Esophagus squamous epithelium (tissue), 4 donors: ENCODE measurements around the gene RHOXF2B.

Experiments used
- POLR2A ChIP-seq, 4 donors: fragments of 450-650 bp; IDR thresholded peaks; one replicate each; pipeline ENCODE4 v1.6.1; 2017; ENCODE audit warnings: antibody characterized with exemption in 4 of 4, mild to moderate bottlenecking in 4 of 4, moderate library complexity in 3 of 4
- TF ChIP-seq, protein P1 (sequence below), 6 experiments: fragments of 450-650 bp in 4 of 6; fragments of 200-600 bp in 2 of 6; sonication (generic) in 2 of 6; IDR thresholded peaks; one replicate each; pipeline ENCODE4 v1.5.1; 2016 to 2019; ENCODE audit warnings: antibody characterized with exemption in 6 of 6, mild to moderate bottlenecking in 4 of 6, moderate library complexity in 4 of 6

DNA sequence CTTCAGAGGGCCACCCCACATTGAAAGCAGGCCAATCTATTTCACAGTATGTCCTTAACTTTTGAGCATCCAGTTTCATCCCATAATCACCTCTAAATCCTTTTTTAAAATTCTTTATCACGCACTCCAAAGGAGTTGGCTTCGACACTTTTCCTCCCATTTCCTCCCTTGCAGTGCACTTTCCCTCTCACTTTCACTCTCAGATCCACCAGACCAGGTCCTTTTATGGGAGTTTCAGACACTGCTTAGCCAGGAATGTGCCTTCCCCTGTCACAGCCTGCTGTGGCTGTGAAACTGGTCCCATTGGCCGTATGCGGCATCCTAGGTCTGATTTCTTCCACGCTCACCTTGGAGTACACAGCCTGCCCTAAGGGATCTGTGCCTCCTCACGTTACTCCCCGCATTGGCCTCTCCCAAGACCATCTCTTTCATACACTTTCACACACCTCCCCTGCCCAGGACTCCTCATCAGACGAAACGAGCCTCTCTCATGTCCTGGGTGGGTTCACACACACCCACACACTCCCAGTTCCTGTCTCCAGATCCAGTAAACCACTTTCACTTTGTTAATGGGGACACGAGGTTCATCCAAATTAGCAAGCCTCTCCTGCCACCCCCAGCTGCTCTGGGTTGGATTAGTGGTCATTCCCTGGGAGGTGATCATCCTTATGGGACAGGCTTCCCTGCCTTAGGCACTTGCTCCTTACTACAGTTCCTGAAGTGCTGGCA is 10.0 kb upstream of the RHOXF2B start:
- TF ChIP-seq, protein P1, sequence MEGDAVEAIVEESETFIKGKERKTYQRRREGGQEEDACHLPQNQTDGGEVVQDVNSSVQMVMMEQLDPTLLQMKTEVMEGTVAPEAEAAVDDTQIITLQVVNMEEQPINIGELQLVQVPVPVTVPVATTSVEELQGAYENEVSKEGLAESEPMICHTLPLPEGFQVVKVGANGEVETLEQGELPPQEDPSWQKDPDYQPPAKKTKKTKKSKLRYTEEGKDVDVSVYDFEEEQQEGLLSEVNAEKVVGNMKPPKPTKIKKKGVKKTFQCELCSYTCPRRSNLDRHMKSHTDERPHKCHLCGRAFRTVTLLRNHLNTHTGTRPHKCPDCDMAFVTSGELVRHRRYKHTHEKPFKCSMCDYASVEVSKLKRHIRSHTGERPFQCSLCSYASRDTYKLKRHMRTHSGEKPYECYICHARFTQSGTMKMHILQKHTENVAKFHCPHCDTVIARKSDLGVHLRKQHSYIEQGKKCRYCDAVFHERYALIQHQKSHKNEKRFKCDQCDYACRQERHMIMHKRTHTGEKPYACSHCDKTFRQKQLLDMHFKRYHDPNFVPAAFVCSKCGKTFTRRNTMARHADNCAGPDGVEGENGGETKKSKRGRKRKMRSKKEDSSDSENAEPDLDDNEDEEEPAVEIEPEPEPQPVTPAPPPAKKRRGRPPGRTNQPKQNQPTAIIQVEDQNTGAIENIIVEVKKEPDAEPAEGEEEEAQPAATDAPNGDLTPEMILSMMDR (IDR thresholded peaks at IDR 0.05) = no peak
- no peak for TF ChIP-seq POLR2A (IDR thresholded peaks at IDR 0.05)
